Thoracic aorta (tissue), 2 donors: Measurements from ENCODE around the gene UPF3A. TPM values are rescaled to one million over a fixed set of nuclear protein-coding genes. Genes with fewer than 3 reads are reported as not detected.

Experiments
- ATAC-seq: fragments of 150-250 bp; one replicate; pipeline ENCODE4 v1.8.0; 2017; ENCODE audit warnings: low read depth; ENCODE audit not compliant: insufficient number of reproducible peaks, low FRiP score
- DNase-seq: peaks from one replicate; pipeline ENCODE4 v3.0.0-alpha.2; 2020; ENCODE audit warnings: low spot score
- H3K27ac ChIP-seq, 2 donors: fragments of 200-600 bp; sonication (generic); 1 replicate in 1 of 2; 2 replicates in 1 of 2; pipeline ENCODE4 v1.5.1; 2016; ENCODE audit warnings: mild to moderate bottlenecking in 2 of 2, moderate library complexity in 2 of 2
- H3K27me3 ChIP-seq: fragments of 200-600 bp; sonication (generic); replicated peaks from 2 replicates; pipeline ENCODE4 v1.6.0; 2016; ENCODE audit warnings: mild to moderate bottlenecking; ENCODE audit not compliant: insufficient read depth
- H3K36me3 ChIP-seq: fragments of 200-600 bp; sonication (generic); one replicate; pipeline ENCODE4 v1.5.1; 2016
- H3K4me1 ChIP-seq, 2 donors: fragments of 200-600 bp; sonication (generic); 1 replicate in 1 of 2; 2 replicates in 1 of 2; pipeline versions ENCODE4 v1.5.1 to v1.6.0; 2016; ENCODE audit warnings: low read depth in 2 of 2, mild to moderate bottlenecking in 1 of 2; ENCODE audit not compliant: control insufficient read depth in 1 of 2
- H3K4me3 ChIP-seq: fragments of 200-600 bp; sonication (generic); 2 replicates; pipeline ENCODE4 v1.5.1; 2016; ENCODE audit warnings: mild to moderate bottlenecking
- H3K9me3 ChIP-seq: fragments of 200-600 bp; sonication (generic); 2 replicates; pipeline ENCODE4 v1.5.1; 2016
- CTCF ChIP-seq: fragments of 200-600 bp; sonication (generic); IDR thresholded peaks from one replicate; pipeline ENCODE4 v1.5.1; 2019; ENCODE audit warnings: antibody characterized with exemption
- total RNA-seq, 2 donors: library from RNA; depleted of rRNA; stranded (reverse); fragments of >200 nt; gene quantifications; one replicate each; pipeline versions ENCODE4 v1.1.0 to v1.2.3, GENCODE V29; 2016

UPF3A gene
- total RNA-seq, 2 donors from 2014 or later, result 25.3 to 32.8 TPM

GRCh38 chr13:114309086-114309485 is 27.7 kb downstream of the UPF3A start:
- no peak overlapping the region for H3K27ac ChIP-seq
- TF ChIP-seq CTCF, result no peak
- no peaks in the 10 kb centered on the region for H3K9me3 ChIP-seq
- H3K4me1 ChIP-seq, result peaks cover 4 to 5% of the 10 kb centered on the region in 2 donors
- H3K27me3 ChIP-seq, result no peaks in the 10 kb centered on the region
- DNase-seq, result no peak
- H3K36me3 ChIP-seq, result peaks cover 14% of the 10 kb centered on the region
- no peak overlapping the region for H3K4me3 ChIP-seq
- no peak for ATAC-seq

- H3K4me3 ChIP-seq, result no peak overlapping the region
- DNase-seq (no peak), ATAC-seq (no peak)
- H3K4me1 ChIP-seq, result peaks cover 4 to 5% of the 10 kb centered on the region in 2 donors
- peaks cover 9% of the 10 kb centered on the region for H3K36me3 ChIP-seq
- TF ChIP-seq CTCF, result no peak
- H3K27ac ChIP-seq, result no peak overlapping the region
- no peaks in the 10 kb centered on the region for H3K9me3 ChIP-seq
- no peaks in the 10 kb centered on the region for H3K27me3 ChIP-seq
Measured at GRCh38 chr13:114309806-114310410, 28.5 kb downstream of the UPF3A start.

GRCh38 chr13:114310956-114311355 is 29.6 kb downstream of the UPF3A start:
- H3K27ac ChIP-seq, result no peak overlapping the region
- DNase-seq (no peak), ATAC-seq (no peak)
- H3K4me3 ChIP-seq, result no peak overlapping the region
- no peaks in the 10 kb centered on the region for H3K9me3 ChIP-seq
- H3K4me1 ChIP-seq, result peaks cover 13% of the 10 kb centered on the region in 2 donors
- H3K36me3 ChIP-seq, result peaks cover 8% of the 10 kb centered on the region
- TF ChIP-seq CTCF, result no peak
- H3K27me3 ChIP-seq, result no peaks in the 10 kb centered on the region

GRCh38 chr13:114311387-114311786 is 30.0 kb downstream of the UPF3A start:
- no peak for DNase-seq
- ATAC-seq, result no peak

GRCh38 chr13:114311908-114312307 is 30.5 kb downstream of the UPF3A start:
- H3K27me3 ChIP-seq, result no peaks in the 10 kb centered on the region
- DNase-seq, result no peak
- H3K4me3 ChIP-seq, result no peak overlapping the region
- H3K36me3 ChIP-seq, result no peaks in the 10 kb centered on the region
- no peak for TF ChIP-seq CTCF
- peaks cover 16 to 20% of the 10 kb centered on the region in 2 donors for H3K4me1 ChIP-seq
- H3K9me3 ChIP-seq, result no peaks in the 10 kb centered on the region
- ATAC-seq, result no peak
- no peak overlapping the region for H3K27ac ChIP-seq

More at GRCh38 chr13:114311387-114311786, 30.0 kb downstream of the UPF3A start:
- Histone ChIP-seq H3K9me3 (no peaks in the 10 kb centered on the region), H3K36me3 (peaks cover 4% of the 10 kb centered on the region), H3K4me3 (no peak overlapping the region), H3K27me3 (no peaks in the 10 kb centered on the region), H3K27ac (no peak overlapping the region), H3K4me1 (peaks cover 16 to 18% of the 10 kb centered on the region in 2 donors)
- no peak for TF ChIP-seq CTCF
